IPS-15b (cell line): ENCODE measurements around the gene PID1.

ENCODE experiments used
- H3K27me3 ChIP-seq: one replicate; pipeline ENCODE4 v1.6.1; 2013; ENCODE audit warnings: low read length; ENCODE audit not compliant: control insufficient read depth, insufficient read depth
- H3K36me3 ChIP-seq: one replicate; pipeline ENCODE4 v1.6.1; 2013; ENCODE audit warnings: low read length; ENCODE audit not compliant: control insufficient read depth, insufficient read depth
- H3K4me1 ChIP-seq: one replicate; pipeline ENCODE4 v1.6.1; 2013; ENCODE audit warnings: mild to moderate bottlenecking, low read length; ENCODE audit not compliant: control insufficient read depth, insufficient read depth
- H3K4me3 ChIP-seq: one replicate; pipeline ENCODE4 v1.5.1; 2013; ENCODE audit warnings: low read depth, low read length
- H3K9ac ChIP-seq: one replicate; pipeline ENCODE4 v1.6.1; 2013; ENCODE audit warnings: low read depth, mild to moderate bottlenecking, low read length
- H3K9me3 ChIP-seq: one replicate; pipeline ENCODE4 v1.6.1; 2013; ENCODE audit warnings: mild to moderate bottlenecking, low read length; ENCODE audit not compliant: control insufficient read depth, insufficient read depth

PID1 gene

DNA sequence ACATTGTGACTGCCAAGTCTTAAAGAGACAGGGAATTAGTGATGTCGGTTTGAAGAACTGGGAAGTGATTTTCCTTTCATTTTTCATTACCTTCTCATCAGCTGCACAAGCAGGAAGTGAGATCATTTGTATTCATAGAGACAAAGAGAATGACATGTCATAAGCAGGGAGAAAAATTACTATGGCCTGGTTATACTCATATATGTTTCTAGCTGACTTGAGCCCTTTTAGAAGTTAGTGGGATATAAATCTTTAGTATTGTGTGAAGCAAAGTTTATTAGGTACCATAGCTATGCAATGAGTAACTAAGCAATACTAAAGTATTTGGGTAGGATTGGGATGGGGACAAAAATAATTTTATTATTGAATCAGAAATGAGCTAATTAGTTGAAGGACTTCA is 284.1 kb downstream of the PID1 start:
- no peaks in the 10 kb centered on the region for H3K4me1 ChIP-seq
- H3K4me3 ChIP-seq: no peak overlapping the region
- H3K27me3 ChIP-seq: no peaks in the 10 kb centered on the region
- peaks cover 1% of the 10 kb centered on the region for H3K36me3 ChIP-seq
- no peak overlapping the region for H3K9ac ChIP-seq
- H3K9me3 ChIP-seq: peaks cover 3% of the 10 kb centered on the region

DNA sequence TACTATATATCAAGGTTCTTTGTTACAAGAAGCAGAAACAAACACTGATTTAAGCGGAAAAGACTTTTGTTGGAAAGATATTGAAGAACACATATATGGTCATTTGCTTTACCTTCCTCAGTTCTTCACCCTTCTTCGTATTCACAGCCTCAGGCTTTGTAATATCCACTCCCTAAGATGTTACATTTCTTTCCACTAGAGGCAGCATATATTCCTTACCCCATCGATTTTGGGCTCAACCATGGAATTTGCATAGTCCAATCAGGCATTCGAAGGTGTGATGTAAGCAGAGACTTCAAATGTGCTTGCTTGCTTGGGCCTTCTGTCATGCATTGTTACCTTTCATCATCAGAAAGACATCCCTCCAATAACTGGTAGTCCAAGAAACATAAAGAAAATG is 287.4 kb downstream of the PID1 start:
- no peak overlapping the region for H3K4me3 ChIP-seq
- no peaks in the 10 kb centered on the region for H3K4me1 ChIP-seq
- H3K27me3 ChIP-seq: no peaks in the 10 kb centered on the region
- no peak overlapping the region for H3K9ac ChIP-seq
- H3K36me3 ChIP-seq: no peaks in the 10 kb centered on the region
- H3K9me3 ChIP-seq: peaks cover 2% of the 10 kb centered on the region

- Histone ChIP-seq H3K4me1 (no peaks in the 10 kb centered on the region), H3K36me3 (no peaks in the 10 kb centered on the region), H3K4me3 (no peak overlapping the region), H3K9me3 (no peaks in the 10 kb centered on the region), H3K9ac (no peak overlapping the region), H3K27me3 (no peaks in the 10 kb centered on the region)
Measured at GRCh38 chr2:228974169-228974568, 296.9 kb downstream of the PID1 start.
